ENCODE data around the gene STYX. TPM values are rescaled to one million over a fixed set of nuclear protein-coding genes. Genes with fewer than 3 reads are reported as not detected.

Gene STYX
- 10 to 100 TPM; 19.3 to 26.1 (median 22.5) TPM for total RNA-seq

- H3K4me1 ChIP-seq, result peaks cover 0 to 29% (median 0%) of the 10 kb centered on the region in 3 donors
- peak within 1 kb of the TSS; percentile 56 to 65 for H3K4me3 ChIP-seq
- WGBS, 2 donors (ENCODE audit: low coverage in 1 of 2), result 0% methylated on average over 1 of the region's 72 CpGs; no CpG with 5 or more reads in 1 of the 2 donors
- ATAC-seq, result peak; percentile 99
- no peaks in the 10 kb centered on the region for H3K9me3 ChIP-seq
- H3K36me3 ChIP-seq, result peaks cover 0 to 50% of the 10 kb centered on the region in 2 donors
- TF ChIP-seq POLR2AphosphoS5 (IDR thresholded peaks at IDR 0.05), result peak; percentile 66
- peak in 3 of 4 experiments; percentile 26 to 45 (median 44) for TF ChIP-seq CTCF (IDR thresholded peaks at IDR 0.05)
- TF ChIP-seq EP300 (IDR thresholded peaks at IDR 0.05), result no peak
- peak; percentile 67 to 71 for TF ChIP-seq POLR2A (IDR thresholded peaks at IDR 0.05)
- H3K27ac ChIP-seq, result peak within 1 kb of the TSS; percentile 45 to 95 (median 88)
- no peaks in the 10 kb centered on the region for H3K27me3 ChIP-seq
These were observed at the start of gene STYX for GRCh38 chr14:52729925-52730708. Gene STYX (plus strand): TSS chr14:52730166. CDS start chr14:52730475, 309 bp downstream.

GRCh38 chr14:52683985-52684520, 45.9 kb upstream of the STYX start:
- ATAC-seq, result no peak
- 54 to 56% methylated on average over 1 to 2 of the region's 2 CpGs for WGBS, 2 donors (ENCODE audit: low coverage in 1 of 2)
- H3K27ac ChIP-seq, result no peak overlapping the region
- no peak for TF ChIP-seq POLR2A (IDR thresholded peaks at IDR 0.05)
- TF ChIP-seq CTCF (IDR thresholded peaks at IDR 0.05), result no peak
- TF ChIP-seq POLR2AphosphoS5 (IDR thresholded peaks at IDR 0.05), result no peak
- no peak for TF ChIP-seq EP300 (IDR thresholded peaks at IDR 0.05)
- H3K4me3 ChIP-seq, result no peak overlapping the region
- no peaks in the 10 kb centered on the region for H3K27me3 ChIP-seq
- H3K9me3 ChIP-seq, result no peaks in the 10 kb centered on the region
- H3K36me3 ChIP-seq, result peaks cover 0 to 23% of the 10 kb centered on the region in 2 donors
- peaks cover 0 to 17% (median 0%) of the 10 kb centered on the region in 3 donors for H3K4me1 ChIP-seq

GRCh38 chr14:52686176-52686575, 43.8 kb upstream of the STYX start:
- peaks cover 0 to 9% of the 10 kb centered on the region in 2 donors for H3K36me3 ChIP-seq
- no peak overlapping the region for H3K4me3 ChIP-seq
- H3K9me3 ChIP-seq, result no peaks in the 10 kb centered on the region
- peaks cover 0 to 23% (median 0%) of the 10 kb centered on the region in 3 donors for H3K4me1 ChIP-seq
- no peak for ATAC-seq
- H3K27ac ChIP-seq, result no peak overlapping the region
- WGBS, 2 donors (ENCODE audit: low coverage in 1 of 2), result 100% methylated on average over 1 of the region's 1 CpG; no CpG with 5 or more reads in 1 of the 2 donors
- TF ChIP-seq POLR2AphosphoS5 (IDR thresholded peaks at IDR 0.05), result no peak
- TF ChIP-seq POLR2A (IDR thresholded peaks at IDR 0.05), result no peak
- TF ChIP-seq EP300 (IDR thresholded peaks at IDR 0.05), result no peak
- no peak for TF ChIP-seq CTCF (IDR thresholded peaks at IDR 0.05)
- no peaks in the 10 kb centered on the region for H3K27me3 ChIP-seq

DNA sequence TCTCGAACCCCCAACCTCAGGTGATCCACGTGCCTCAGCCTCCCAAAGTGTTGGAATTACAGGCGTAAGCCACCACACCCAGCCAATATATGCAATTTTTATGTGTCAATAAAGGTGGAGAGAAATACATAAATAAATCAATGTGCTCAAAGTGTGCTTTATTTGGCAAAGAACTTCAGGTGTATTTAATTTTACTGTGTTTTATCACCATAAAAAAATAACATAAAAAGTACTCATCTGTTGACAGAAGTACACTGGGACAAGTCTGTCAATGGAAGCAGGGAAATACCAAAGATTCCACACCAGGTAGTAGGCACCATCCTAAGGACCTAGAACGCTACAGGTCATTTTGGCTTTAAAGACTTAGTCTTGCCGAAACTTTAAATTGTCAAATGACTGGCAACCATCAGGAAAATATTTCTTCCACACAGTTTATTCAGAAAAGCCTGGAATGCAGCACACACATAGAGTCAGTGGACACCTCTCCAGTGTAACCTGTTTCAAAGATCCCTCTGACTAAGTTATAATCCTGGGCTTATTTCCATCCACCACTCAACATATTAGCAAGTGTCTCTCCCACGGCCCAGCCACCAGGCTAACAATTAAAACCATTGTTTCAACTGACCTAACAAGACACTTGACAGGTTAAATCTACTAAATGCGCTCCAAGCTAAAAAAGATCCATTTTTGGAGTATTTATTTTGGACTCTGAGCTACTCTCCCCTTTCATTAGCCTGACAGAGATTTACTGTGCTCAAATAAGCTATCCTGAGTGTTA, 38.8 kb upstream of the STYX start:
- WGBS, 2 donors (ENCODE audit: low coverage in 1 of 2), result 86 to 93% methylated on average over 3 to 5 of the region's 7 CpGs

More for the DNA sequence above, 38.8 kb upstream of the STYX start:
- H3K27me3 ChIP-seq, result no peaks in the 10 kb centered on the region
- peaks cover 0 to 45% (median 3%) of the 10 kb centered on the region in 3 donors for H3K4me1 ChIP-seq
- no peak for ATAC-seq
- no peak overlapping the region for H3K4me3 ChIP-seq
- H3K27ac ChIP-seq, result peak overlapping the region in 1 of 4 donors; percentile 14
- TF ChIP-seq EP300 (IDR thresholded peaks at IDR 0.05), result no peak
- no peak for TF ChIP-seq POLR2AphosphoS5 (IDR thresholded peaks at IDR 0.05)
- TF ChIP-seq CTCF (IDR thresholded peaks at IDR 0.05), result no peak
- TF ChIP-seq POLR2A (IDR thresholded peaks at IDR 0.05), result no peak
- H3K9me3 ChIP-seq, result no peaks in the 10 kb centered on the region
- no peaks in the 10 kb centered on the region for H3K36me3 ChIP-seq
